B cell (primary cell): ENCODE measurements around the gene MAGEA2.
"Not testable (repeated sequence)": the region's sequence is repeated elsewhere in the genome, so short reads cannot be mapped to it uniquely, and the experiment has no call there.

ENCODE experiments used
- EZH2 ChIP-seq: IDR thresholded peaks from 2 replicates; pipeline ENCODE4 v1.6.1; 2012; ENCODE audit warnings: borderline replicate concordance, low read depth, mild to moderate bottlenecking, moderate library complexity, low read length; ENCODE audit not compliant: insufficient read depth, poor library complexity, severe bottlenecking
- TF ChIP-seq, protein P1 (sequence below): fragments of 200-600 bp; IDR thresholded peaks from one replicate; pipeline ENCODE4 v1.8.0; 2022; ENCODE audit warnings: antibody characterized with exemption, mild to moderate bottlenecking

DNA sequence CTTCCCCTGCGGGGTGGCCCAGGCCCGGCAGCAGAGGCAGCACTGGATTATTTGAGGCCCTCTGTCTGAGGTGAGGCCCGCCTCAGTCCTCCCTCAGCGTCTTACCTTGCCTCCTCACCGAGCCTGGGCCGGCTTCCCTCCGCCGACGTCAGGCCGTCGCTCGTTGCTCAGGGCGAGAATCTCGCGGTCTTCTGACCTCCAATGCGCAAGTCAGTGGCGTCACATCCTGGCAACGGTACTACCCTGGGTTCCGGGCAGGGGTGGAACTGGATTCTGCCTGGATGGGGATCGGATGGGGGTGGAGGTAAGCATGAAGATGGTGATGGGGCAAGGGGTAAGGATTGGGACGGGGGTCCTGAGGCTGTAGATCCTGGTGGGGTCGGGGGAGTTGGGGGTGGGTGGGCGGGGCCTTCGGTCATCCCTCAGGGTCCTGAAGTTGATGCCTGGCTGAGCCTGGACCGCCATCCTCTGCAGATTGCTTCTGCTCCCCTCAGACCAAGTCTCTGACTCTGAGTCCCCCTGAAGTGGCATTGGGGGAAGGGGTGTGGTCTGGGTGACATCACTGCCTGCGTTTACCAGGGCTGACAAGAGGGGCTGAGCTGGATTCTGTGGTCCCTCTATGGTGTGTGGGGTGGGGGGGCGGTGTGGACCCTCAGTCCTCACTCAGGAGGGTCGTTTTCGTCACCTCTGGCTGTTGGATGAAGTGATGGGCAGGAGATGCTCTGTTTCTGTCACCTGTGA is 16.1 kb upstream of the MAGEA2 start, which contains the start of gene MAGEA6:
- TF ChIP-seq, protein P1, sequence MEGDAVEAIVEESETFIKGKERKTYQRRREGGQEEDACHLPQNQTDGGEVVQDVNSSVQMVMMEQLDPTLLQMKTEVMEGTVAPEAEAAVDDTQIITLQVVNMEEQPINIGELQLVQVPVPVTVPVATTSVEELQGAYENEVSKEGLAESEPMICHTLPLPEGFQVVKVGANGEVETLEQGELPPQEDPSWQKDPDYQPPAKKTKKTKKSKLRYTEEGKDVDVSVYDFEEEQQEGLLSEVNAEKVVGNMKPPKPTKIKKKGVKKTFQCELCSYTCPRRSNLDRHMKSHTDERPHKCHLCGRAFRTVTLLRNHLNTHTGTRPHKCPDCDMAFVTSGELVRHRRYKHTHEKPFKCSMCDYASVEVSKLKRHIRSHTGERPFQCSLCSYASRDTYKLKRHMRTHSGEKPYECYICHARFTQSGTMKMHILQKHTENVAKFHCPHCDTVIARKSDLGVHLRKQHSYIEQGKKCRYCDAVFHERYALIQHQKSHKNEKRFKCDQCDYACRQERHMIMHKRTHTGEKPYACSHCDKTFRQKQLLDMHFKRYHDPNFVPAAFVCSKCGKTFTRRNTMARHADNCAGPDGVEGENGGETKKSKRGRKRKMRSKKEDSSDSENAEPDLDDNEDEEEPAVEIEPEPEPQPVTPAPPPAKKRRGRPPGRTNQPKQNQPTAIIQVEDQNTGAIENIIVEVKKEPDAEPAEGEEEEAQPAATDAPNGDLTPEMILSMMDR, result not testable (repeated sequence)
- not testable (repeated sequence) for TF ChIP-seq EZH2
